ENCODE data around the gene KARS1.

- TF ChIP-seq POLR2A (IDR thresholded peaks at IDR 0.05) = no peak
- TF ChIP-seq CTCF (IDR thresholded peaks at IDR 0.05) = no peak
- no peak for TF ChIP-seq POLR2AphosphoS5 (IDR thresholded peaks at IDR 0.05; ENCODE audit: insufficient read depth in 1 of 2, low read depth in 1 of 2)
Observed at GRCh38 chr16:75628351-75628750, 19.1 kb downstream of the KARS1 start.
